OCI-LY7 (cell line): ENCODE measurements around the gene ADSS1.

Source experiments
- CTCF ChIP-seq: fragments of 200-600 bp; sonication (generic); conservative IDR thresholded peaks from 2 replicates; pipeline ENCODE4 v1.5.1; 2014; ENCODE audit warnings: mild to moderate bottlenecking, antibody characterized with exemption, low read length, moderate library complexity, mixed read lengths
- EZH2phosphoT487 ChIP-seq: fragments of 200-600 bp; sonication (generic); IDR thresholded peaks from 2 replicates; pipeline ENCODE4 v1.6.1; 2018; ENCODE audit warnings: low read depth, borderline replicate concordance, mild to moderate bottlenecking, mixed run types, antibody characterized with exemption, low read length, moderate library complexity, mixed read lengths

DNA sequence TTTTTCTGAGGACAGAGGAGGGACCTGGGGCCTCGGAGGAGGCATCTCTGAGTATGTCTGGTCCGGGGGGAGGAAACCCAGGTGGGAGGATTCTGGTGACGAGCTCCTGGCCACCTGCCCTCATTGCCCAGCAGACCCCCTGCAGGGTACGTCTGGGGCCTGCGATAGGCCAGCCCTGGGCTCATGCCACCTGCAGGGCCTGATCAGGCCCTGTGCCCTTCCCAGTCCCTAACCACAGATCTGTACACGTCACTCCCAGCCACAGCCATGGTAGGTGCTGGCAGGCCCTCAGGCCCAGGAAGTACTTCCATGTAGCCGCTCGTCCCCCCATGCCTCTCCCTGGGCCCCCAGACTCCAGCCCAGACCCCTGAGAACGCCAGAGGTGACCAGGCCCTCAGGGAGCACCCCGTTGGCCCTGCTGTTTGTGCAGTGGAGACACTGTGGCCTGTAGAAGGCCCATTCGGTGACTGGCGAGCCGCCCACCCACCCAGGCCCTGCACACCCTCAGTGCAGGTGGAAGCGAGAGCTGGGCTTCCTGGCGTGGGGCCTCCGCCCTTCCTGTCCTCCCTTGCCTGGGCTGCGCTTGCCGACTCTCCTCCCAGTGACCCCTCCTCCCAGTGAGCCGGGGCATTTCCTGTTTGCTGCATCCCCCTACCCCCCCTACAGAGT lies 28.9 kb upstream of the ADSS1 start:
- TF ChIP-seq CTCF (no peak), EZH2phosphoT487 (no peak)
